Gastrocnemius medialis (tissue), 4 donors: Measurements from ENCODE around the gene CDH18. TPM values are rescaled to one million over a fixed set of nuclear protein-coding genes. Genes with fewer than 3 reads are reported as not detected.

Experiments
- ATAC-seq, 2 donors: fragments of 150-250 bp; one replicate each; pipeline ENCODE4 v1.9.1; 2016
- DNase-seq, 2 donors: peaks; one replicate each; pipeline ENCODE4 v3.0.0-alpha.2; 2019
- H3K27ac ChIP-seq, 4 donors: fragments of 200-600 bp; sonication (generic); 1 replicate in 1 of 4; 2 replicates in 3 of 4; pipeline ENCODE4 v1.5.1; 2016 to 2018; ENCODE audit warnings: mild to moderate bottlenecking in 2 of 4, moderate library complexity in 1 of 4
- H3K27me3 ChIP-seq, 3 donors: fragments of 200-600 bp; sonication (generic) in 2 of 3; 1 replicate in 1 of 3; 2 replicates in 2 of 3; pipeline versions ENCODE4 v1.5.1 to v1.6.0; 2016 to 2019; ENCODE audit warnings: mild to moderate bottlenecking in 1 of 3, moderate library complexity in 1 of 3
- H3K36me3 ChIP-seq, 2 donors: fragments of 200-600 bp; sonication (generic) in 1 of 2; one replicate each; pipeline ENCODE4 v1.5.1; 2017 to 2018
- H3K4me1 ChIP-seq, 2 donors: fragments of 200-600 bp; sonication (generic) in 1 of 2; one replicate each; pipeline ENCODE4 v1.5.1; 2016 to 2017; ENCODE audit warnings: mild to moderate bottlenecking in 2 of 2
- H3K4me3 ChIP-seq, 4 donors: fragments of 200-600 bp; sonication (generic) in 3 of 4; 1 replicate in 1 of 4; 2 replicates in 3 of 4; pipeline ENCODE4 v1.5.1; 2016 to 2019; ENCODE audit warnings: mild to moderate bottlenecking in 2 of 4
- H3K9me3 ChIP-seq, 3 donors: fragments of 200-600 bp; sonication (generic) in 2 of 3; 1 replicate in 1 of 3; 2 replicates in 2 of 3; pipeline ENCODE4 v1.5.1; 2016 to 2019
- POLR2A ChIP-seq, 2 donors: fragments of 450-650 bp; IDR thresholded peaks; one replicate each; pipeline ENCODE4 v1.6.1; 2017; ENCODE audit warnings: antibody characterized with exemption in 2 of 2, mild to moderate bottlenecking in 2 of 2, moderate library complexity in 2 of 2
- in situ Hi-C, 4 donors: fragments of 200-750 bp; cut with MboI; loops; one replicate each; pipeline versions ENCODE4 v1.15.0 to v1.8.0; 2017; ENCODE audit warnings: low sequenced_read_pairs in 4 of 4
- intact Hi-C: fragments of 100-400 bp; cut with DNase I; formaldehyde crosslinking; loops from one replicate; pipeline ENCODE4 v1.15.1; 2023; ENCODE audit warnings: low total_unique reads
- total RNA-seq, 4 donors: library from RNA; depleted of rRNA; stranded (reverse); fragments of >200 nt; gene quantifications; one replicate each; pipeline versions ENCODE4 v1.1.0 to v1.2.3, GENCODE V29; 2016
- TF ChIP-seq, protein P1 (sequence below), 5 experiments: fragments of 450-650 bp in 3 of 5; fragments of 200-600 bp in 2 of 5; sonication (generic) in 2 of 5; IDR thresholded peaks in 4 of 5; conservative IDR thresholded peaks in 1 of 5; 1 replicate in 4 of 5; 2 replicates in 1 of 5; pipeline ENCODE4 v1.5.1; 2016 to 2019; ENCODE audit warnings: antibody characterized with exemption in 5 of 5, mild to moderate bottlenecking in 3 of 5, moderate library complexity in 3 of 5

CDH18 gene, protein sequence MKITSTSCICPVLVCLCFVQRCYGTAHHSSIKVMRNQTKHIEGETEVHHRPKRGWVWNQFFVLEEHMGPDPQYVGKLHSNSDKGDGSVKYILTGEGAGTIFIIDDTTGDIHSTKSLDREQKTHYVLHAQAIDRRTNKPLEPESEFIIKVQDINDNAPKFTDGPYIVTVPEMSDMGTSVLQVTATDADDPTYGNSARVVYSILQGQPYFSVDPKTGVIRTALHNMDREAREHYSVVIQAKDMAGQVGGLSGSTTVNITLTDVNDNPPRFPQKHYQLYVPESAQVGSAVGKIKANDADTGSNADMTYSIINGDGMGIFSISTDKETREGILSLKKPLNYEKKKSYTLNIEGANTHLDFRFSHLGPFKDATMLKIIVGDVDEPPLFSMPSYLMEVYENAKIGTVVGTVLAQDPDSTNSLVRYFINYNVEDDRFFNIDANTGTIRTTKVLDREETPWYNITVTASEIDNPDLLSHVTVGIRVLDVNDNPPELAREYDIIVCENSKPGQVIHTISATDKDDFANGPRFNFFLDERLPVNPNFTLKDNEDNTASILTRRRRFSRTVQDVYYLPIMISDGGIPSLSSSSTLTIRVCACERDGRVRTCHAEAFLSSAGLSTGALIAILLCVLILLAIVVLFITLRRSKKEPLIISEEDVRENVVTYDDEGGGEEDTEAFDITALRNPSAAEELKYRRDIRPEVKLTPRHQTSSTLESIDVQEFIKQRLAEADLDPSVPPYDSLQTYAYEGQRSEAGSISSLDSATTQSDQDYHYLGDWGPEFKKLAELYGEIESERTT
- not detected for total RNA-seq

DNA sequence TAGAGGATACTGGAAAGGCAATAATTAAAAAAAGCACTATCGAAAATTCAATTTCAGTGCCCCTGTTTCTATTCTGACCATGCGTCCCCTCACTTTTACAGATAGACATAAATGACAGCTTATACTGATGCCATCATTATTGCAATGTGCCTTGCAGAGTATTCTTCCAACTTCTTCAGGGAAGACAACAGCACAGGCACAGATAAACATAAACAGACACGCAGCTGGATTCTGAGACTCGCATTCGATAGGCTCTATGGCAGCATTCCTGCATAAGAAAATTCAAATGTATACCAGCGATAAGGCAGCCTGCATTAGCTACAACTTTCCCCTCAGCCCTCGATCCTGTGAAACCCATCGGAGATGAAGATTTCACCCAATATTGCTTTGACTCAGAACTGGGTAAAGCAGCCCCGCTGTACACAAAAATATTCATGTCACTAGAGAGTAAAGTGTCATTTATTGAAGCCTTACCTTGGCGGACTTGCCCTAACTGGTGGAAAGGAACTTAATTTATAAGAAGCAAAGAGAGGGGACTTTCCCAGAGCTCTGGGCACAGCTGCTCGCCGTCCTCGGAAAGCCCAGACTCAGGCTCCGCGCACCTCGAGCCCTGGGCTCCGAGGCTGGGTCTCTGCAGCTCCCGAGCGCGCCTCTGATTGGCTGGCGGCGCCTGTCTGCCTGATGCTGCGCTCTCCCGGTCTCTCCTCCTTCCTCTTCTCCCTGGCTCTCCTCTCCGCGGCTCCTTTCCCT, at the start of gene CDH18:
CDH18 (minus strand) TSS at position 589 of the 750 bp plus-strand sequence. CDS start 149,214 bp downstream, outside the sequence.
- no peak for TF ChIP-seq POLR2A (IDR thresholded peaks at IDR 0.05)
- no peak for ATAC-seq
- peak in 1 of 2 donors; percentile 13 for DNase-seq
- Histone ChIP-seq H3K27ac (no peak within 1 kb of the TSS), H3K4me3 (peak within 1 kb of the TSS in 1 of 4 donors; percentile 9), H3K27me3 (peaks cover 0 to 5% (median 0%) of the 10 kb centered on the region in 3 donors), H3K9me3 (no peaks in the 10 kb centered on the region), H3K36me3 (no peaks in the 10 kb centered on the region), H3K4me1 (no peaks in the 10 kb centered on the region)
- intact Hi-C loops (no loop called here), in situ Hi-C loops (no loop called here)

DNA sequence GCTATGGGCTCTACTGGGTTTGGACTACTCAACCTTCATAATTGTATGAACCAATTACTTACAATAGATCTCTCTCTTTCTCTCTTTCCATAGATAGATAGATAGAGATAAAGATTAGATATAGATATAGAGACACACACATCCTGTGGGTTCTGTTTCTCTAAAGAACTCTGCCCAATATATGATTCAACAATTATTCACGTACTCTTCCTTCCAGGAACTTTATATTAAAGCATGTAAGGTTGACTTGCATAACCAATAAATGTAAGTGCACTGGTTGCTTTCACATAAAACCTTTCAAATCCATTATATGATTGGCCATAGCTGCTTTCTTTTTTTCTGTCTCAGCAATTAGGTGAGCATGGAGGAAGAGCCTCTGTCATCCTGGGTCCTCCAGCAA, 46.7 kb upstream of the CDH18 start:
- in situ Hi-C loops = no loop called here
- Histone ChIP-seq H3K27me3 (no peaks in the 10 kb centered on the region), H3K36me3 (no peaks in the 10 kb centered on the region), H3K9me3 (no peaks in the 10 kb centered on the region), H3K4me1 (no peaks in the 10 kb centered on the region), H3K27ac (no peak overlapping the region), H3K4me3 (no peak overlapping the region)
- intact Hi-C loops = no loop called here
- DNase-seq (no peak), ATAC-seq (no peak)
- TF ChIP-seq, protein P1, sequence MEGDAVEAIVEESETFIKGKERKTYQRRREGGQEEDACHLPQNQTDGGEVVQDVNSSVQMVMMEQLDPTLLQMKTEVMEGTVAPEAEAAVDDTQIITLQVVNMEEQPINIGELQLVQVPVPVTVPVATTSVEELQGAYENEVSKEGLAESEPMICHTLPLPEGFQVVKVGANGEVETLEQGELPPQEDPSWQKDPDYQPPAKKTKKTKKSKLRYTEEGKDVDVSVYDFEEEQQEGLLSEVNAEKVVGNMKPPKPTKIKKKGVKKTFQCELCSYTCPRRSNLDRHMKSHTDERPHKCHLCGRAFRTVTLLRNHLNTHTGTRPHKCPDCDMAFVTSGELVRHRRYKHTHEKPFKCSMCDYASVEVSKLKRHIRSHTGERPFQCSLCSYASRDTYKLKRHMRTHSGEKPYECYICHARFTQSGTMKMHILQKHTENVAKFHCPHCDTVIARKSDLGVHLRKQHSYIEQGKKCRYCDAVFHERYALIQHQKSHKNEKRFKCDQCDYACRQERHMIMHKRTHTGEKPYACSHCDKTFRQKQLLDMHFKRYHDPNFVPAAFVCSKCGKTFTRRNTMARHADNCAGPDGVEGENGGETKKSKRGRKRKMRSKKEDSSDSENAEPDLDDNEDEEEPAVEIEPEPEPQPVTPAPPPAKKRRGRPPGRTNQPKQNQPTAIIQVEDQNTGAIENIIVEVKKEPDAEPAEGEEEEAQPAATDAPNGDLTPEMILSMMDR (IDR thresholded peaks at IDR 0.05 in 4 of 5, conservative IDR thresholded peaks at IDR 0.05 in 1 of 5) = no peak
- no peak for TF ChIP-seq POLR2A (IDR thresholded peaks at IDR 0.05)

DNA sequence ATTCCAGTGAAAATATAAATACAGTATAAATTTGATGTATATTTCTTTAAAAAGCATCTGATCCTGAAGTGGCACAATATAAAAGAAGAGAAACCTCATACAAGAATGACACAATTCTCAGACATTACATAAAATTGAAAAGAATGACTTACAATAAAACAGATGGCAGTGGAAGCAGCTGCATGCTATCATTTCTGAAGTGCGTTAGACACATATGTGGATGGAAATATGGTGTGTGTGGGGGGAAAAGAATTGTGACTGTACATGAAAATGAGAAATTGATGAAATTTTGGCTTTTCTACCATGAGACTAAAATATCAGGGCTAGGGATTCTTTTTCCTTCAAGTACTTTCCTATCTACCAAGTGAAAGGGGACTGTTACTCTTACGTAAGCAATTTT, 45.9 kb upstream of the CDH18 start:
- Histone ChIP-seq H3K4me3 (no peak overlapping the region), H3K27ac (no peak overlapping the region), H3K27me3 (no peaks in the 10 kb centered on the region), H3K9me3 (no peaks in the 10 kb centered on the region), H3K4me1 (no peaks in the 10 kb centered on the region), H3K36me3 (no peaks in the 10 kb centered on the region)
- intact Hi-C loops = no loop called here
- in situ Hi-C loops = no loop called here
- DNase-seq (no peak), ATAC-seq (no peak)
- no peak for TF ChIP-seq POLR2A (IDR thresholded peaks at IDR 0.05)

DNA sequence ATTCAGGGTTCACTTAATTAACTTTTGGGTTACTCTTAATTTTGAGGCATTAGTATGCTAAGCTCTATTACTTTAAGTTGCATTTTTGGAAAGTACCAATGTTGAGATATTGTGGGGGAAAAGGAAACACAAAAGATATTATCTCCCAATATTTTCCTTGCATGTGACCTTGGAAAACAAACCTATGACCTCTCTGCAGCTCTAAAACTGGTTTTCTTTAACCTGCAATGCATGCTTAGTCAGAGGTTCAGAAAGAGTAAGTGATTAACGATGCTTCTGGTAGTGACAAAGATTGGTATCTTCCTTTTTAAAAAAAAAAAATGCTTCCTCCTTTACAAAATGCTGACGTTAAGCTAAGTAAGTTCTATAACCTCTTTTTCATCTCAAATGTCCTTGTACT, 44.9 kb upstream of the CDH18 start:
- intact Hi-C loops = no loop called here
- H3K27me3 ChIP-seq = no peaks in the 10 kb centered on the region
- H3K27ac ChIP-seq = no peak overlapping the region
- in situ Hi-C loops = no loop called here
- H3K4me3 ChIP-seq = no peak overlapping the region
- H3K9me3 ChIP-seq = no peaks in the 10 kb centered on the region
- no peaks in the 10 kb centered on the region for H3K4me1 ChIP-seq
- no peak for TF ChIP-seq POLR2A (IDR thresholded peaks at IDR 0.05)
- TF ChIP-seq, protein P1 (IDR thresholded peaks at IDR 0.05 in 4 of 5, conservative IDR thresholded peaks at IDR 0.05 in 1 of 5) = no peak
- ATAC-seq = no peak
- H3K36me3 ChIP-seq = no peaks in the 10 kb centered on the region
- DNase-seq = no peak

DNA sequence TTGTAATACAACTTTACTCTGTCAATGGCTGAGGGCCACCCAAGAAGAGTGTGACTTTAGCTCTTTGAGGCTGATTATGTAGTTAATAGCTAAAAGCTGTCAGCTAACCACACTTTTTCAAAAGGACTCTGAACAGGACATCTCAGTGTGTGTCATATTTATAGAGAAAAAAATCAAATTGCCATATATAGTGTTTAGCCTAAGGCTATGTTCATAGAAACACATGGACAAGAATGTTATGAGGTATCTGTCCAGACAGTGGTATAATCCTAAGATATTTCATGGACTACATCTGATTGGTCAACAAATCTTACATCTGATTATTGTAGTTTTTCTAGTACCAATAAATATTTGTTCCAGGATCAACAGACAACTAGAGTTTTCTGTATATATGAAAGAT, 42.1 kb upstream of the CDH18 start:
- H3K4me1 ChIP-seq = no peaks in the 10 kb centered on the region
- TF ChIP-seq, protein P1 (IDR thresholded peaks at IDR 0.05 in 4 of 5, conservative IDR thresholded peaks at IDR 0.05 in 1 of 5) = no peak
- no peak for TF ChIP-seq POLR2A (IDR thresholded peaks at IDR 0.05)
- no peaks in the 10 kb centered on the region for H3K36me3 ChIP-seq
- in situ Hi-C loops = no loop called here
- H3K9me3 ChIP-seq = no peaks in the 10 kb centered on the region
- DNase-seq (no peak), ATAC-seq (no peak)
- no peaks in the 10 kb centered on the region for H3K27me3 ChIP-seq
- no peak overlapping the region for H3K27ac ChIP-seq
- intact Hi-C loops = no loop called here
- no peak overlapping the region for H3K4me3 ChIP-seq
